ENCODE data around the gene AUTS2. TPM values are rescaled to one million over a fixed set of nuclear protein-coding genes. Genes with fewer than 3 reads are reported as not detected.

Gene AUTS2
- total and polyA plus RNA-seq, 2 of the 8 experiments (the other 6 are each of a cell fraction or from before 2014, with no cell fraction given): 25.9 to 101 TPM

- TF ChIP-seq CHD7 (IDR thresholded peaks at IDR 0.05; ENCODE audit: insufficient replicate concordance, low read length) (no peak), KDM1A (IDR thresholded peaks at IDR 0.05; ENCODE audit: borderline replicate concordance, low read length) (no peak), HDAC6 (IDR thresholded peaks at IDR 0.05; ENCODE audit: low read depth, low read length) (no peak), POLR2A (IDR thresholded peaks at IDR 0.05; ENCODE audit: control extremely low read depth in 1 of 2, low read depth in 2 of 2, low read length in 2 of 2) (no peak), ATF2 (IDR thresholded peaks at IDR 0.05; ENCODE audit: low read length) (no peak), GABPA (IDR thresholded peaks at IDR 0.05; ENCODE audit: borderline replicate concordance, insufficient read depth, low read length) (no peak), BACH1 (IDR thresholded peaks at IDR 0.05; ENCODE audit: low read length) (no peak), FOSL1 (IDR thresholded peaks at IDR 0.05; ENCODE audit: insufficient read depth, low read depth, low read length) (no peak), RXRA (IDR thresholded peaks at IDR 0.05; ENCODE audit: insufficient read depth, low read depth, low read length) (no peak), TAF1 (IDR thresholded peaks at IDR 0.05; ENCODE audit: low read depth, low read length) (no peak), KDM4A (IDR thresholded peaks at IDR 0.05; ENCODE audit: low read depth, low read length, severe bottlenecking) (no peak)
Measured at GRCh38 chr7:69963393-69963792, 365.1 kb downstream of the AUTS2 start (continued).
